Osteocyte (in vitro differentiated cells): ENCODE data around the gene EGF. TPM values are rescaled to one million over a fixed set of nuclear protein-coding genes. Genes with fewer than 3 reads are reported as not detected.

ENCODE experiments used
- DNase-seq: peaks from one replicate; pipeline ENCODE4 v3.0.0; 2021; ENCODE audit warnings: mixed read lengths; ENCODE audit not compliant: unreplicated experiment; ENCODE audit errors: extremely low spot score
- H3K27ac Mint-ChIP-seq: one replicate; pipeline ENCODE4 v1.8.0; 2021; ENCODE audit warnings: mild to moderate bottlenecking, mixed read lengths; ENCODE audit not compliant: unreplicated experiment
- H3K27me3 Mint-ChIP-seq: one replicate; pipeline ENCODE4 v1.8.0; 2021; ENCODE audit warnings: mixed read lengths; ENCODE audit not compliant: unreplicated experiment
- H3K36me3 Mint-ChIP-seq: one replicate; pipeline ENCODE4 v1.8.0; 2021; ENCODE audit warnings: mixed read lengths; ENCODE audit not compliant: unreplicated experiment
- H3K4me1 Mint-ChIP-seq: one replicate; pipeline ENCODE4 v1.8.0; 2021; ENCODE audit warnings: mixed read lengths; ENCODE audit not compliant: unreplicated experiment
- H3K4me3 Mint-ChIP-seq: one replicate; pipeline ENCODE4 v1.8.0; 2021; ENCODE audit warnings: mild to moderate bottlenecking, moderate library complexity, mixed read lengths; ENCODE audit not compliant: unreplicated experiment
- H3K9me3 Mint-ChIP-seq: one replicate; pipeline ENCODE4 v1.8.0; 2021; ENCODE audit warnings: mixed read lengths; ENCODE audit not compliant: unreplicated experiment
- total RNA-seq: library from RNA; stranded (reverse); gene quantifications from 2 replicates; pipeline ENCODE4 v1.2.1, GENCODE V29; 2021
- TF ChIP-seq, protein P1 (sequence below): fragments of 200-600 bp; sonication (generic); IDR thresholded peaks from 2 replicates; pipeline ENCODE4 v1.5.0; 2021; ENCODE audit warnings: antibody characterized with exemption, mild to moderate bottlenecking, moderate library complexity

EGF gene
- total RNA-seq, 1 donor from 2014 or later: not detected

- Mint-ChIP-seq H3K36me3 (no peaks in the 10 kb centered on the region), H3K4me1 (no peaks in the 10 kb centered on the region), H3K4me3 (no peak overlapping the region), H3K27ac (no peak overlapping the region), H3K9me3 (peaks cover 7% of the 10 kb centered on the region), H3K27me3 (peaks cover 5% of the 10 kb centered on the region)
- no peak for DNase-seq
- TF ChIP-seq, protein P1, sequence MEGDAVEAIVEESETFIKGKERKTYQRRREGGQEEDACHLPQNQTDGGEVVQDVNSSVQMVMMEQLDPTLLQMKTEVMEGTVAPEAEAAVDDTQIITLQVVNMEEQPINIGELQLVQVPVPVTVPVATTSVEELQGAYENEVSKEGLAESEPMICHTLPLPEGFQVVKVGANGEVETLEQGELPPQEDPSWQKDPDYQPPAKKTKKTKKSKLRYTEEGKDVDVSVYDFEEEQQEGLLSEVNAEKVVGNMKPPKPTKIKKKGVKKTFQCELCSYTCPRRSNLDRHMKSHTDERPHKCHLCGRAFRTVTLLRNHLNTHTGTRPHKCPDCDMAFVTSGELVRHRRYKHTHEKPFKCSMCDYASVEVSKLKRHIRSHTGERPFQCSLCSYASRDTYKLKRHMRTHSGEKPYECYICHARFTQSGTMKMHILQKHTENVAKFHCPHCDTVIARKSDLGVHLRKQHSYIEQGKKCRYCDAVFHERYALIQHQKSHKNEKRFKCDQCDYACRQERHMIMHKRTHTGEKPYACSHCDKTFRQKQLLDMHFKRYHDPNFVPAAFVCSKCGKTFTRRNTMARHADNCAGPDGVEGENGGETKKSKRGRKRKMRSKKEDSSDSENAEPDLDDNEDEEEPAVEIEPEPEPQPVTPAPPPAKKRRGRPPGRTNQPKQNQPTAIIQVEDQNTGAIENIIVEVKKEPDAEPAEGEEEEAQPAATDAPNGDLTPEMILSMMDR: no peak
These were observed 26.5 kb downstream of the EGF start for GRCh38 chr4:109939190-109939589.

GRCh38 chr4:109942292-109942926 is 29.7 kb downstream of the EGF start:
- H3K9me3 Mint-ChIP-seq: no peaks in the 10 kb centered on the region
- H3K27ac Mint-ChIP-seq: no peak overlapping the region
- H3K36me3 Mint-ChIP-seq: no peaks in the 10 kb centered on the region
- H3K4me3 Mint-ChIP-seq: no peak overlapping the region
- no peaks in the 10 kb centered on the region for H3K4me1 Mint-ChIP-seq
- no peak for DNase-seq
- TF ChIP-seq, protein P1: no peak
- H3K27me3 Mint-ChIP-seq: peaks cover 2% of the 10 kb centered on the region

GRCh38 chr4:109943745-109944144 is 31.1 kb downstream of the EGF start:
- TF ChIP-seq, protein P1: no peak
- DNase-seq: no peak
- Mint-ChIP-seq H3K9me3 (no peaks in the 10 kb centered on the region), H3K27me3 (peaks cover 2% of the 10 kb centered on the region), H3K27ac (no peak overlapping the region), H3K36me3 (no peaks in the 10 kb centered on the region), H3K4me3 (no peak overlapping the region), H3K4me1 (no peaks in the 10 kb centered on the region)

- no peaks in the 10 kb centered on the region for H3K9me3 Mint-ChIP-seq
- H3K27ac Mint-ChIP-seq: no peak overlapping the region
- TF ChIP-seq, protein P1: no peak
- no peak for DNase-seq
- H3K36me3 Mint-ChIP-seq: no peaks in the 10 kb centered on the region
- H3K27me3 Mint-ChIP-seq: peaks cover 2% of the 10 kb centered on the region
- no peaks in the 10 kb centered on the region for H3K4me1 Mint-ChIP-seq
- no peak overlapping the region for H3K4me3 Mint-ChIP-seq
These were observed 31.9 kb downstream of the EGF start for GRCh38 chr4:109944591-109944990.

DNA sequence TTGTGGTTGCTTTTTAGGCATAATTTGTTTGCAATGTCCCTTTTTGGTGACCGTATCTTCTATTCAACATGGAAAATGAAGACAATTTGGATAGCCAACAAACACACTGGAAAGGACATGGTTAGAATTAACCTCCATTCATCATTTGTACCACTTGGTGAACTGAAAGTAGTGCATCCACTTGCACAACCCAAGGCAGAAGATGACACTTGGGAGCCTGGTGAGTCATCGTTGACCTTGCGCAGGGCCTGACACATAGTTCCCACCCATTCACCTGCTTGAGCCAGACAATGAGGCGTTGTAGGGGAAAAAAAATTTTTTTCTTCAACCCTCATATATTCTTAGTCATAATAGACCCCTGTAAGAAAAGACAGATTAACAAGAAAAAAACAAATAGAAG is 32.4 kb downstream of the EGF start:
- Mint-ChIP-seq H3K9me3 (no peaks in the 10 kb centered on the region), H3K27me3 (peaks cover 2% of the 10 kb centered on the region), H3K4me3 (no peak overlapping the region), H3K4me1 (no peaks in the 10 kb centered on the region), H3K27ac (no peak overlapping the region), H3K36me3 (no peaks in the 10 kb centered on the region)
- DNase-seq: no peak
- TF ChIP-seq, protein P1: no peak
